SK-N-SH treated with all-trans-retinoic acid at 6 μM for 48 hours (cell line): Measurements from ENCODE around the gene YIPF2.

Source experiments
- ATAC-seq: fragments of 200-7000 bp; cut with Tn5 transposase; 3 replicates; pipeline ENCODE4 v1.9.1; 2020; ENCODE audit warnings: mild to moderate bottlenecking, moderate library complexity
- ARNTL ChIP-seq: fragments of 450-650 bp; formaldehyde crosslinking; IDR thresholded peaks from 2 replicates; pipeline ENCODE4 v1.5.0; 2020; ENCODE audit warnings: low read depth, mild to moderate bottlenecking, moderate library complexity, borderline replicate concordance
- BACH2 ChIP-seq: fragments of 250-450 bp; sonication (Bioruptor Pico); IDR thresholded peaks from 2 replicates; pipeline ENCODE4 v1.9.0; 2021; ENCODE audit warnings: mild to moderate bottlenecking, borderline replicate concordance
- ESRRG ChIP-seq: fragments of 250-450 bp; sonication (Bioruptor Pico); IDR thresholded peaks from 2 replicates; pipeline ENCODE4 v1.6.1; 2021; ENCODE audit warnings: mild to moderate bottlenecking
- GLIS3 ChIP-seq: fragments of 250-450 bp; sonication (Bioruptor Pico); IDR thresholded peaks from 2 replicates; pipeline ENCODE4 v1.5.0; 2020; ENCODE audit warnings: mild to moderate bottlenecking, moderate library complexity
- ISL1 ChIP-seq: fragments of 250-450 bp; sonication (Bioruptor Pico); IDR thresholded peaks from 2 replicates; pipeline ENCODE4 v2.1.2; 2022; ENCODE audit warnings: mild to moderate bottlenecking, moderate library complexity
- OSR1 ChIP-seq: fragments of 250-450 bp; sonication (Bioruptor Pico); IDR thresholded peaks from 2 replicates; pipeline ENCODE4 v1.8.0; 2022; ENCODE audit warnings: moderate library complexity, mild to moderate bottlenecking, inconsistent platforms
- PPARA ChIP-seq: fragments of 250-450 bp; sonication (Bioruptor Pico); IDR thresholded peaks from 2 replicates; pipeline ENCODE4 v1.5.0; 2020; ENCODE audit warnings: mild to moderate bottlenecking, borderline replicate concordance
- RARB ChIP-seq: fragments of 250-450 bp; sonication (Bioruptor Pico); IDR thresholded peaks from 2 replicates; pipeline ENCODE4 v1.8.0; 2021; ENCODE audit warnings: mild to moderate bottlenecking, moderate library complexity
- SNAI2 ChIP-seq: fragments of 250-450 bp; sonication (Bioruptor Pico); IDR thresholded peaks from 2 replicates; pipeline ENCODE4 v1.5.0; 2020; ENCODE audit warnings: mild to moderate bottlenecking, moderate library complexity
- TCF4 ChIP-seq: fragments of 250-450 bp; sonication (Bioruptor Pico); IDR thresholded peaks from 2 replicates; pipeline ENCODE4 v1.8.0; 2021; ENCODE audit warnings: mild to moderate bottlenecking, moderate library complexity, borderline replicate concordance
- TOX ChIP-seq: fragments of 250-450 bp; sonication (Bioruptor Pico); IDR thresholded peaks from 2 replicates; pipeline ENCODE4 v1.8.0; 2021; ENCODE audit warnings: mild to moderate bottlenecking, moderate library complexity, borderline replicate concordance
- ZC3H10 ChIP-seq: fragments of 250-450 bp; sonication (Bioruptor Pico); IDR thresholded peaks from 2 replicates; pipeline ENCODE4 v1.5.1; 2021; ENCODE audit warnings: mild to moderate bottlenecking, moderate library complexity
- ZFP3 ChIP-seq: fragments of 250-450 bp; sonication (Bioruptor Pico); IDR thresholded peaks from 2 replicates; pipeline ENCODE4 v1.5.0; 2020; ENCODE audit warnings: mild to moderate bottlenecking, moderate library complexity
- ZFP30 ChIP-seq: fragments of 450-650 bp; formaldehyde crosslinking; IDR thresholded peaks from 2 replicates; pipeline ENCODE4 v1.5.0; 2022; ENCODE audit warnings: mild to moderate bottlenecking, moderate library complexity
- ZNF565 ChIP-seq: fragments of 450-650 bp; formaldehyde crosslinking; conservative IDR thresholded peaks from 2 replicates; pipeline ENCODE4 v1.5.0; 2020; ENCODE audit warnings: low read depth, mild to moderate bottlenecking, moderate library complexity
- ZNF70 ChIP-seq: fragments of 450-650 bp; formaldehyde crosslinking; IDR thresholded peaks from 2 replicates; pipeline ENCODE4 v1.5.0; 2020; ENCODE audit warnings: mild to moderate bottlenecking, moderate library complexity
- ZNF8 ChIP-seq: fragments of 450-650 bp; formaldehyde crosslinking; IDR thresholded peaks from 2 replicates; pipeline ENCODE4 v1.5.0; 2020; ENCODE audit warnings: mild to moderate bottlenecking, moderate library complexity
- TF ChIP-seq, protein P1 (sequence below): fragments of 250-450 bp; sonication (Bioruptor Pico); IDR thresholded peaks from 2 replicates; pipeline ENCODE4 v1.8.0; 2020; ENCODE audit warnings: mild to moderate bottlenecking, moderate library complexity, borderline replicate concordance
- TF ChIP-seq, protein P2 (sequence below): fragments of 250-450 bp; sonication (Bioruptor Pico); IDR thresholded peaks from 2 replicates; pipeline ENCODE4 v1.5.1; 2021; ENCODE audit warnings: mild to moderate bottlenecking, moderate library complexity
- TF ChIP-seq, protein P3 (sequence below): fragments of 250-450 bp; sonication (Bioruptor Pico); IDR thresholded peaks from 2 replicates; pipeline ENCODE4 v1.5.1; 2020; ENCODE audit warnings: low read depth, mild to moderate bottlenecking, moderate library complexity

Gene YIPF2

DNA sequence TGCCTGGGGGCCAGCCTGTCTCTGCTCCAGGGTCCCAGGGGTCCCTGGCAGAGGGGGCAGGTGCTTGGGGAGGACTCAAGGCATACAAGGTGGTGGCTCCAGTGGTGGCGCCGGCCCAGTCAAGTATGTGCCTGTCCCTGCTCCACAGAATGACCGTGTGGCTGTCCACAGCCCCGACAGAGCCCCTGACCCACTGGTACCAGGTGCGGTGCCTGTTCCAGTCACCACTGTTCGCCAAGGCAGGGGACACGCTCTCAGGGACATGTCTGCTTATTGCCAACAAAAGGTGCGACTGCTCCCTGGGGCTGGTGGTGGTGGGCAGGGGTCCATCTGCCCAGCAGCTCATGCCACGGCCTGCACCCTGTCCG is 8.2 kb downstream of the YIPF2 start:
- ATAC-seq = no peak
- no peak for TF ChIP-seq ZNF565
- no peak for TF ChIP-seq OSR1 (CRISPR knock-in tag)
- no peak for TF ChIP-seq ISL1 (CRISPR knock-in tag)
- no peak for TF ChIP-seq RARB (CRISPR knock-in tag)
- TF ChIP-seq ZFP30 (CRISPR knock-in tag) = no peak
- no peak for TF ChIP-seq ESRRG (CRISPR knock-in tag)
- no peak for TF ChIP-seq ZNF8
- TF ChIP-seq, all 23 proteins: peak for 0

DNA sequence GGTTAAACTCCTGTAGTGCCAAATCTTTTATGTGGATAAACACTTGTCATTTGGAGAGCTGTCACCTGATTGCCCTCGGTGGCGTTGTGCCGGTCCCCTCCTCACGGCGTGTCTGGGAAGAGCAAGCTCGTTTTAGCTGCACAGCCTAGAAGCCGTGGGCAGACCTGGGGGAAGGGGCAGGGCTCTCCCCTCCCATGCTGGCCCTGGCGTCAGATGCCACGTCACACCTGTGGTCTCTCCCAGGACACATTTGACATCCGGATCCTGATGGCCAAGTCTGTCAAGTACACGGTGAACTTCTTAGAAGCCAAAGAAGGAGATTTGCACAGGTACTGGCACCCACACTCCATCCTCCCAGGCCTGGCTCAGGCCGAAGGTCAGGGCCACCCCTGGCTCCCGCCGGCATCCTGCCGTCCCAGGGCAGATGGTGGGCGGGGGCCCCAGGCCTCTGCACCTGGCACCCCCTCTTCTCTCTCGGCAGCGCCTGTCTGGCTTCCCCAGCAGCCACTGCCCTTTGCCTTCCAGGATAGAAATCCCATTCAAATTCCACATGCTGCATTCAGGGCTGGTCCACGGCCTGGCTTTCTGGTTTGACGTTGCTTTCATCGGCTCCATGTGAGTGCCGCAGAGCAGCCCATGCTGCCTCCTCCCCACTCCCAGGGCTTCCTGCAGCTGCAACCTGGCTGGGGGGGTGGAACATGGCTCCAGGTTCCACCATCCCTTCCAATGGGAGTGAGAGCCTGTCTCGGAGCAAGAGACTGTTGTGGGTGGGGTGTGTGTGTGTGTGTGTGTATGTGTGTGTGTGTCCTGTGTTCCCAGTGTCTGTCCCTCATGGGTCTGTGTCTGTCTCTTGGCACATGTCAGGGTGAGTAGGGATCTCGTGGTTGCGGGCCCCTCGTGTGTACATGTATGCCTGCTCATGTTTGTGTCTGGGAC is 8.8 kb downstream of the YIPF2 start:
- no peak for ATAC-seq
- TF ChIP-seq GLIS3 (CRISPR knock-in tag) = no peak

DNA sequence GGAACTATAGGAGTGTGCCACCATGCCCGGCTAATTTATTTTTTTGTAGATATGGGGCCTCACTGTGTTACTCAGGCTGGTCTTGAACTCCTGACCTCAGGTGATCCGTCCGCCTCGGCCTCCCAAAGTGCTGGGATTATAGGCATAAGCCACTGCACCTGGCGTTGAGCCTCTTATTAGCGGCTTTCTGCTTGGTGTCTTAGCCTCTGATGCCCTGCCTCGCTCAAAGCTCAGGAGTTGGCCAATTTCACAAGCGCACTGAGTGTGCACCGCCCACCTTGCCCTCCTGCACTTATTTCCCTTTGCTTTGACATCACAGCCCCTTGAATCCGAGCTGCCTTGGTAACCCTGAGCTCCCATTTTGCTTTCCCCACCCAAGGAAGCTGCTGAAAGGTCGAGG is 10.1 kb downstream of the YIPF2 start:
- TF ChIP-seq ISL1 (CRISPR knock-in tag) = no peak
- no peak for TF ChIP-seq TOX (CRISPR knock-in tag)
- TF ChIP-seq, protein P1, sequence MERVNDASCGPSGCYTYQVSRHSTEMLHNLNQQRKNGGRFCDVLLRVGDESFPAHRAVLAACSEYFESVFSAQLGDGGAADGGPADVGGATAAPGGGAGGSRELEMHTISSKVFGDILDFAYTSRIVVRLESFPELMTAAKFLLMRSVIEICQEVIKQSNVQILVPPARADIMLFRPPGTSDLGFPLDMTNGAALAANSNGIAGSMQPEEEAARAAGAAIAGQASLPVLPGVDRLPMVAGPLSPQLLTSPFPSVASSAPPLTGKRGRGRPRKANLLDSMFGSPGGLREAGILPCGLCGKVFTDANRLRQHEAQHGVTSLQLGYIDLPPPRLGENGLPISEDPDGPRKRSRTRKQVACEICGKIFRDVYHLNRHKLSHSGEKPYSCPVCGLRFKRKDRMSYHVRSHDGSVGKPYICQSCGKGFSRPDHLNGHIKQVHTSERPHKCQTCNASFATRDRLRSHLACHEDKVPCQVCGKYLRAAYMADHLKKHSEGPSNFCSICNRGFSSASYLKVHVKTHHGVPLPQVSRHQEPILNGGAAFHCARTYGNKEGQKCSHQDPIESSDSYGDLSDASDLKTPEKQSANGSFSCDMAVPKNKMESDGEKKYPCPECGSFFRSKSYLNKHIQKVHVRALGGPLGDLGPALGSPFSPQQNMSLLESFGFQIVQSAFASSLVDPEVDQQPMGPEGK (CRISPR knock-in tag) = no peak
- no peak for TF ChIP-seq ZFP30 (CRISPR knock-in tag)
- no peak for TF ChIP-seq GLIS3 (CRISPR knock-in tag)
- TF ChIP-seq, protein P2, sequence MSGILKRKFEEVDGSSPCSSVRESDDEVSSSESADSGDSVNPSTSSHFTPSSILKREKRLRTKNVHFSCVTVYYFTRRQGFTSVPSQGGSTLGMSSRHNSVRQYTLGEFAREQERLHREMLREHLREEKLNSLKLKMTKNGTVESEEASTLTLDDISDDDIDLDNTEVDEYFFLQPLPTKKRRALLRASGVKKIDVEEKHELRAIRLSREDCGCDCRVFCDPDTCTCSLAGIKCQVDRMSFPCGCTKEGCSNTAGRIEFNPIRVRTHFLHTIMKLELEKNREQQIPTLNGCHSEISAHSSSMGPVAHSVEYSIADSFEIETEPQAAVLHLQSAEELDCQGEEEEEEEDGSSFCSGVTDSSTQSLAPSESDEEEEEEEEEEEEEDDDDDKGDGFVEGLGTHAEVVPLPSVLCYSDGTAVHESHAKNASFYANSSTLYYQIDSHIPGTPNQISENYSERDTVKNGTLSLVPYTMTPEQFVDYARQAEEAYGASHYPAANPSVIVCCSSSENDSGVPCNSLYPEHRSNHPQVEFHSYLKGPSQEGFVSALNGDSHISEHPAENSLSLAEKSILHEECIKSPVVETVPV (CRISPR knock-in tag) = no peak
- no peak for TF ChIP-seq ZC3H10 (CRISPR knock-in tag)
- no peak for TF ChIP-seq ZFP3 (CRISPR knock-in tag)
- no peak for TF ChIP-seq OSR1 (CRISPR knock-in tag)
- no peak for TF ChIP-seq ESRRG (CRISPR knock-in tag)
- no peak for TF ChIP-seq BACH2 (CRISPR knock-in tag)
- no peak for TF ChIP-seq TCF4 (CRISPR knock-in tag)
- TF ChIP-seq, all 23 proteins: peak for 0
- no peak for ATAC-seq

DNA sequence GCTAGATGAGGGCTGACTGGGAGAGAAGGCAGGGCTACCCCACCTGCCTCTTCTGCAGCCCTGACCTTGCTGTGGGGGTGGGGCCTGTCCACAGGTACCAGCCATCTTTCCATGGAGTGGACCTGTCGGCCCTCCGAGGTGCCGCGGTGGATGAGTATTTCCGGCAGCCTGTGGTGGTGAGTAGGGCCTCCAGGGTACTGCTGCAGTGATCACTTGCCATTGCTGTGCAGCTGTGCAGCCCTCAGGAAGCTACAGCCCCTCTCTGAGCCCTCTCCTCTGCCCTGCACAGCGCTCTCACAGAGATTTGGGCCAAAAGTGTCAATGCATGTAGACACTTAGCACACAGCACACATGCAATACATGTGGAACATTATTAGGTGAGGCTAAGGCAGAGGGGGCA is 11.8 kb downstream of the YIPF2 start:
- no peak for ATAC-seq
- TF ChIP-seq TOX (CRISPR knock-in tag) (no peak), ZNF565 (no peak), ZFP3 (CRISPR knock-in tag) (no peak), OSR1 (CRISPR knock-in tag) (no peak), PPARA (CRISPR knock-in tag) (no peak), ZNF8 (no peak), SNAI2 (CRISPR knock-in tag) (no peak)
- TF ChIP-seq, protein P2 (CRISPR knock-in tag) = no peak
- TF ChIP-seq, all 23 proteins: peak for 0

DNA sequence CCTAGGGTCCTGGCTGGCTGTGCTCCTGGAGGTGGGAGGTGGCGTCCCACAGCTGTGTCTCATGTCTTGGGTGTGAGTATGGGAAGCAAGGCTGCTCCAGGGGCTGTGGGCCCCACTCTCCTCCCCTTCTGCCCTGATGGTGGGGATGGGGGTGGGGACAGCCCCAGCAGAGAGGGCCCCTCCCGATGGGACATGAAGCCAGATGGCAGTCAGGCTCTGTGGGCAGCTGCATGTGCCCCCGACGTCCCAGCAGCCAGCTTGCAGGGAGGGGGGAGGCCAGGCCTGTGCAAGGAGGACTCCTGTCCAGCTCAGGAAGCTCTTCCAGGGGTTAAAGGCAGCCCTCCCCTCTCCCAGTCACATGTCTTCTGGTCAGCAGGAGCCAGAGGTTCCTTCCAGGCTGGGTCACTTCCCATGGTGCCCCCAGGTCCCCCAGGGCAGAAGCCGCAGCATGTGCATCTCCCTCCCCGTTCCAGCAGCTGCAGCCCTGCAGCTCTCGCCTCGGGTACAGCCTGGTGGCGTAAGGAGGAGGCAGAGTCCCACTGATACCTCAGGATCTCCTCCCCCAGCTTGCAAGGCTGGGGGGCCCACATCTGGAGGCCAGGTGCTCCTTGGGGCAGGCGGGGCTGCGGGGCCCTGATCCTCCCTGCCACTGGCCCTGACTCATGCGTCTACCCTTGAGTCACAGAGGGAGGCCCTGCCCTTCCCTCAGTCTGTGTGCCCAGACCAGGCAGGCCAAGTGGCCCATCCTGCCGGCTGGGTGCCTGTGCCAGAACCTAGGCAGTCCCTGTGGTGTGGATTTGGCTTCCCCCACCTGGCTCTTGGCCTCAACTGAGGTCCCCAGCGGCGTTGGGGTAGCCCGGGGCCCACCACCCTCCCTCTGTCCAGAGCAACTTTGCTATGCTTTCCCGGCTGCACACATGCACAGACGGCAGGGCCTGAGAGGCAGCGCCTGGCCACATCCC is 13.0 kb downstream of the YIPF2 start:
- peak; percentile 93 for ATAC-seq
- no peak for TF ChIP-seq GLIS3 (CRISPR knock-in tag)
- no peak for TF ChIP-seq TOX (CRISPR knock-in tag)
- TF ChIP-seq, protein P3, sequence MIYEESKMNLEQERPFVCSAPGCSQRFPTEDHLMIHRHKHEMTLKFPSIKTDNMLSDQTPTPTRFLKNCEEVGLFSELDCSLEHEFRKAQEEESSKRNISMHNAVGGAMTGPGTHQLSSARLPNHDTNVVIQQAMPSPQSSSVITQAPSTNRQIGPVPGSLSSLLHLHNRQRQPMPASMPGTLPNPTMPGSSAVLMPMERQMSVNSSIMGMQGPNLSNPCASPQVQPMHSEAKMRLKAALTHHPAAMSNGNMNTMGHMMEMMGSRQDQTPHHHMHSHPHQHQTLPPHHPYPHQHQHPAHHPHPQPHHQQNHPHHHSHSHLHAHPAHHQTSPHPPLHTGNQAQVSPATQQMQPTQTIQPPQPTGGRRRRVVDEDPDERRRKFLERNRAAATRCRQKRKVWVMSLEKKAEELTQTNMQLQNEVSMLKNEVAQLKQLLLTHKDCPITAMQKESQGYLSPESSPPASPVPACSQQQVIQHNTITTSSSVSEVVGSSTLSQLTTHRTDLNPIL (CRISPR knock-in tag) = no peak
- no peak for TF ChIP-seq ISL1 (CRISPR knock-in tag)
- TF ChIP-seq SNAI2 (CRISPR knock-in tag) = no peak
- no peak for TF ChIP-seq ZC3H10 (CRISPR knock-in tag)
- TF ChIP-seq TCF4 (CRISPR knock-in tag) = peak; percentile 54; the same call in 1 of the 2 replicates
- no peak for TF ChIP-seq ARNTL (CRISPR knock-in tag)
- TF ChIP-seq, protein P1 (CRISPR knock-in tag) = peak; percentile 72; the same call in 1 of the 2 replicates
- no peak for TF ChIP-seq ZNF8
- no peak for TF ChIP-seq ZNF70 (CRISPR knock-in tag)
